ENCODE data around the gene TRIM15.
A peak's percentile ranks its signal among the peaks of the same experiment; 100 is the strongest.
"Not testable (repeated sequence)": the region's sequence is repeated elsewhere in the genome, so short reads cannot be mapped to it uniquely, and the experiment has no call there.

Gene TRIM15

GRCh38 chr6:30163090-30163917 lies at the start of gene TRIM15:
Gene TRIM15, plus strand, starts transcription at chr6:30163546. Its CDS starts 139 bp downstream, at chr6:30163685.
- DNase-seq (ENCODE audit: low read depth): peak; percentile 66

- no peak for DNase-seq (ENCODE audit: low read depth)
These were observed 49.5 kb upstream of the TRIM15 start for GRCh38 chr6:30113841-30114240.

- no peak for DNase-seq (ENCODE audit: low read depth)
These were observed 46.6 kb upstream of the TRIM15 start for GRCh38 chr6:30116724-30117123.

GRCh38 chr6:30118691-30119090 lies 44.7 kb upstream of the TRIM15 start:
- DNase-seq (ENCODE audit: low read depth): not testable (repeated sequence)

DNA sequence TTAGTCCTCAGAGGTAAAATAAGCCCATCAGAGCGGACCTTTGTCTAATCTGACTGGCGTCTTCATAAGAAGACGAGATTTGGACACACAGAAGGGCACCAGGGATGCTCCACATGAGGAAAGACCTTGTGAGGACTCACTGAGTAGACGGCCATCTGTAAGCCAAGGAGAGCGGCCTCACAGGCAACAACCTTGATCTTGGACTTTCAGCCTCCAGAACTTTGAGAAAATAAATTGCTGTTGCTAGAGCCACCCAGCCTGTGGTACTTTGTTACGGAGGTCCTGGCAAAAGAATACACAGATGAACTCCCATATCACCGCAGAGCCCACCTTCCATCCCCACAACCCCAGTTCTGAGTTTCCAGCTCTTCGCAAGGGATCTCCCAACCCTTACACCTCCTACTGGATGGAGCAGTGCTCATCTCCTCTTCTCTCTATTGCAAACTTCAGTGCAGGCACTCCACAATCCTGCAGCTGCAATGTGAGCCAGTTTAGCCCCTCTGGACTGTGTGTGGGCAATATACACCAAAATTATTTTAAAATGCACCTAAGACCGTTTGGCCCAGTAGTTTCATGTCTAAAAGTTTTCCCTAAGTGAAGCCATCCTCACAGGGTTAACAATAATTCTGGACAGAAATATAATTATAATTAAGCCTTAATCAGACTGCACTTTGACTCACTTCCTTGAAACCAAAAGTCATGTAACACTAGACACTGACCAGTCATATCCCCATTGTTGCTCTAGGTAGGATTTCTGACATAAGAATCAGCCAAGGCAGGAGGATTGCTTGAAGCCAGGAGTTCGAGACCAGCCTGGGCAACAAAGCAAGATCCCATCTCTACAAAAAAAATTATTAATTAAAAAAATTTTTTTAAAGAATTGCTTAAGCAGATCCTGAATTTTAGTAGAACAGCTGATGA lies 41.6 kb upstream of the TRIM15 start:
- no peak for DNase-seq (ENCODE audit: low read depth)

DNA sequence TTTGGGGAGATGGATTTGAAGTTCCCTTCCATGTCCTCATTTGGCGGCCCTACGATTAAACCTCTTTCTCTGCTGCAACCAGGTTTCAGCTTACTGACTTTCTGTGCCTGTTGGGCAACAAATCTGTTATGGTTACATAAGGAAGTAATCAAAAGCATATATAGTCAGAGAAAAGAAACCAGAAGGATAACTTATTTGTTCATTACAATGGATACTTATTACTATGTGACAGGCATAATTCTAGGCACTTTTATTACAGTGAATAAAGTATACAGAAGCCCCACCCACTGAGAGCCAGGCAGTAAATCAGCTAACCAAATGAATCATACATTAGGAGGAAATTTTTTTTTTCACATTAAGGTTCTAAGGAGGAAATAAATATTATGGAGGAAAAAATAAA lies 40.8 kb upstream of the TRIM15 start:
- no peak for DNase-seq (ENCODE audit: low read depth)

- DNase-seq (ENCODE audit: low read depth): no peak
These were observed 35.9 kb upstream of the TRIM15 start for GRCh38 chr6:30127238-30128093.

DNA sequence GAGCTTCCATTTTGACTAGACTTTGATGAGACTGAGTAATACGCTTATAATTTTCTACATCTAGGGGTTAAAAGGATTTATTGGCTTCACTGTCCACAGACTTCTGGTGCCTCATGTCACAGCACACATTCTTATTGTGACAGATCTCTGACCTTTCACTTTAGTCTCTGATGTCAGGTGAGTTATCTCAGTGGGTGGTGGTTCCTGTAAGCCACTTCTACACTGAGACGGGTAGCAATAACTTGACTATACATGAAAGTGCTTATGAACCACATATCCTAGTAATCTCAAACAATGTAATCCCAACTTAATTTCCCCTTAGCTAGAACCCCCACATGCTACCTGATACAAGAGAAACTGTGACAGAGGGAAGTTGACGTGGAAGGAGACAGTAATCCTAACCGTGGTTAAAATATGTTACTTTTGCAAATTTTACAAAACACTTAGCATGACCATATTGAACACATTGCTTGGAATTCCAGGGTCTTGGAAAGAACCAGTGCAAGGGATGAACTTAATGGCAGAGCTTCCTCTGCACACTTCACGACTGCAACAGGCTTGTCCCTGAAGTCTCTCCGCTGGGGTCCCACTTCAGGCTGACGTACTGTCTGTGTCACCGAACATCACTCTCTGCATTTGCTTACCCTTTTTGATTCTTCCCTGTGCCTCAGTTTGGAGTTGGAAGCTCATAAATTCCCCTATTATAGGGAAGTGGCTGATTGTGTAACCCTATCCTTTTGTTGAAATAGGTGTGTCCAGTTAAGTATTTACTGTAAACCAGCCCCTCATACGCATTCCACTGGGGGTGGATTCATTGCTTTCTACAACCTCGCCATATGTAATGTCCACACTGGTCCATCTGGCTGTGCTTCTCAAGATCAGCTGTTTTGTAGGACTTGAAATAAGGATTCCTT lies 33.8 kb upstream of the TRIM15 start:
- no peak for DNase-seq (ENCODE audit: low read depth)

- no peak for DNase-seq (ENCODE audit: low read depth)
These were observed 33.1 kb upstream of the TRIM15 start for GRCh38 chr6:30130179-30130679.

GRCh38 chr6:30130887-30131862 lies 32.2 kb upstream of the TRIM15 start:
- DNase-seq (ENCODE audit: low read depth): peak; percentile 79

- no peak for DNase-seq (ENCODE audit: low read depth)
These were observed 31.3 kb upstream of the TRIM15 start for GRCh38 chr6:30131947-30132497.

- DNase-seq (ENCODE audit: low read depth): no peak
These were observed 28.2 kb upstream of the TRIM15 start for GRCh38 chr6:30135147-30135546.

DNA sequence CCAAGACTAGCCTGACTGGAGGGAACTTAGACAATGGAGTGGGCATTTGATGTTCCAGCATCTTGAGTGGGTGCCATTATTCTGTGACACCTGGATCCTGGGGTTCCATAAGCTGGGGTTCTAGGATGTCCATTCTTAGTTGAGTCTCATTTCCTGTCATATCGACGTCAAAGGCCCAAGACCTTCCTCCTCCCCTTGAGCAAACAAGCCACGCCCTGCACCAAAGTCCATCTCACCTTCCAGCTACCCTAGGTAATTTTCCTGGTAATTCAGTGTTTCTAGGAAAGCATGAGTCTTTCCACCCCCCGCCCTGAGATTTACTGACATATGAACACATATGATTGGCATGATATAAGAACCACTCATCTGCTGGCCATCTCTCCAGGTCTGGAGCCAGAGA lies 27.6 kb upstream of the TRIM15 start, which contains the start of gene TRIM40:
TRIM40 (plus strand) TSS at position 384 of the 400 bp plus-strand sequence. CDS start 897 bp downstream, outside the sequence.
- no peak for DNase-seq (ENCODE audit: low read depth)

DNA sequence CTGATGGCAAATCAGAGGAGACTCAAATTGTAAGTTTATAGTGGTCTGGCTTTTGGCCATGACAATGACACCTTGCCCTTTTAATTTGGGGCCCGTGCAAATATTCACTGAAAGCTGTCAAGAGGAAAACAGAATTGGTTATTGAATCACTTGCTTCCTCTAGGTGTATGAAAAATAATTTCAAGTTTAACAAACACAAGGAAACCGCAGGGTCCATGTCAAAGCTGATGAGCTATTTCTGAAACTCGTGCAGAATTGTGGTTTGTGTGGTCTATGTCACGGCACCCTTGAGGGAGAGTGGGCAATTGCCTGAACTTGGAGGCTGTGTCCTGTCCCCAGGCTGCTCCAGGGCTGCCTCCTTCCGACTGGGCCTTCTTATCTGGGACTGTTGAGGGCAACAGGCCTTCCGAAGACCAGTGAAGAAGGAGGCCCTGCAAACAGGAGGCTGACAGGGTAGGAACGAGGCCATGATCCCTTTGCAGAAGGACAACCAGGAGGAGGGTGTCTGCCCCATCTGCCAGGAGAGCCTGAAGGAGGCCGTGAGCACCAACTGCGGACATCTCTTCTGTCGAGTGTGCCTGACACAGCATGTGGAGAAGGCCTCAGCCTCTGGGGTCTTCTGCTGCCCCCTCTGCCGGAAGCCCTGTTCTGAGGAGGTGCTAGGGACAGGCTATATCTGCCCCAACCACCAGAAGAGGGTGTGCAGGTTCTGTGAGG lies 26.6 kb upstream of the TRIM15 start:
- no peak for DNase-seq (ENCODE audit: low read depth)

GRCh38 chr6:30140240-30140639 lies 23.1 kb upstream of the TRIM15 start:
- DNase-seq (ENCODE audit: low read depth): not testable (repeated sequence)

GRCh38 chr6:30142665-30143064 lies 20.7 kb upstream of the TRIM15 start:
- DNase-seq (ENCODE audit: low read depth): no peak

- DNase-seq (ENCODE audit: low read depth): no peak
These were observed 19.6 kb upstream of the TRIM15 start for GRCh38 chr6:30143780-30144179.

- no peak for DNase-seq (ENCODE audit: low read depth)
These were observed 18.5 kb upstream of the TRIM15 start for GRCh38 chr6:30144811-30145210.
